DMS79 treated with DMSO at 0.1 percent for 48 hours (cell line): ENCODE results near the gene CSTPP1.
A peak's percentile ranks its signal among the peaks of the same experiment; 100 is the strongest.
"Not testable (repeated sequence)": the region's sequence is repeated elsewhere in the genome, so short reads cannot be mapped to it uniquely, and the experiment has no call there.

Experiments
- DNase-seq: peaks from one replicate; lab custom pipeline; 2025; lab: John Stamatoyannopoulos, UW

CSTPP1 gene

DNA sequence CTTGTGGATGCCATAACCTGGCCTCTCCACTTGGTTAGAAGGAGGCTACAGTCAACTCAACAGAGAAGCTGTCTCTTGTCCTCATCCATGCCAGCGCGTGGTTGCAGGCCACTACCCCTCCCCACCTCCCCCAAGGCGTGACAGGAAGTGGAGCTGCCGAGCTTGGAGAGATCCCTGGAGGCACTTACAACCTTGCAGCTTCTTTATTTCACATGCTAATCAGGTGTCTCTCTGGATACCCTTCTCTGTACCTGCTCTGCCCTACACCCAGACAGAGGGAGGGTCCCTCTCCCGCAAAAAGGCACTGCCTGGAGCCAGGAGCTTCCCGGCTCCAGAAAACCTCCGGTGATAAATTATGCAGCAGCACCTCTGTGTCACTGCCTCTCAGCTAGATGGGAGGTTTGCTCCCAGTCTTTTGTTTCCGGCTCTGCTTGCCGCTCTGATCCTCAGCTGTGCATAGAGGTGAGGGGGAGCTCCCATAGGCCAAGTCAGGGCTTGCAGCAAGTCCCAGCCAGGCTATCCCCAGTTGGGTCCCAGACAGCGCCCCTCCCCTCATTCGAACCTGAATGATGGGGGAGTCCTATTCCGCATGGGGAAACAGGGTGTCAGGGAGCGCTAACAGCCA is 23.9 kb upstream of the CSTPP1 start:
- peak; percentile 53 for DNase-seq

DNA sequence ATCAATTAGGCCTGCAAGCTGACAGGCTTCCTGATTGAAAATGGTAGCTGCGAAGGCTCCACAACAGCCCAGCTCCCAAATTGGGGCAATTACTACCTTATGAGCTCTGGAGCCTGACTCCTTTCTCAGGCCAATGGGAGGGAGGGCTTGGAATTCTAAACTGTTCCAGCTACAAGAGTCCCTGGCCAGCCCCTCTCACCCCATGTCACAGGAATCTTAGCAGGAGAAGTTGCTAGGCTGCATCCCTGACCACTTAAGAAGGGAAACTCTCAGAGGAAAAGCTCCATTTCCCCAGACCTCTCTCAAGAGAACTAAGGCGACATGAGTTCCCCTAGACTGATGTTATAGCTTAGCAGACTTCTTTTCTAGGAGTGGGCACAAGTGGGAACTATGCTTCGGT is 23.1 kb upstream of the CSTPP1 start:
- no peak for DNase-seq

DNA sequence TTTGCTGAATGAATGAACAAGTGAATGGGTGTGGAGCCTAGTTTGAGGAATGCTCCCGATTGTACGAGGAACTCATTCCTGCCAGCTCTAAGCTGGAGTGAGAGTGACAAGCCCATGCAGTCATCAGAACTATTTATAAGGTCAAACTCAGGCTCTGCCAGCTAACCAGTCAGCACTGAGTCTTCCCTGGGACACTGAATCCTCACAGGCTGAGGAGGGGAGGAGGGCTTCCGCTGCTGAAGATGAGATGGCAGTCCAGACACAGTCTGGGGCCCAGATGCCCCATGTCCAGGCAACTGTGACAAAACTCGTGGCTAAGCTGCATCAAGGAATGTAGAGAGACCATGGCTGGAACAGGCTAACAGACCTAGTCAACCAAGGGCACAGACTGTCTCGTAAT is 22.2 kb upstream of the CSTPP1 start:
- no peak for DNase-seq

DNA sequence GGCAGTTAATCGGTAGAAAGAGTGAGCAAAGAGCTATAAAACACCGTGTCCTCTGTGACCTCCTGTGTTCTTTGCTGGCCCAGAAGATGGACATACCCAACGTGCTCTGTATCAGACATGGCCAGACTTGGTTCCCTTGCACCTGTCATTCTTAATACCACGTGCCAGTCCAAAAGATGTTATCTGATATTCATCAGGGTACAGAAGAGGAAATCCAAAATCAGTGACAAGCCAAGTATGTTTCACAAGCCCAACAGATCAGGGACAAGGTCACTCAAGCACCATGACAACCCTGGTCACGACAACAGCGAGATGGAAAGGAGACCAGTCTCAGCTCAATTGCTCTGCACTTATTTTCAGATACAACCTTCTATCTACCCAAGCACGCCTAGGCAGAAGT is 21.7 kb upstream of the CSTPP1 start:
- DNase-seq = no peak

DNA sequence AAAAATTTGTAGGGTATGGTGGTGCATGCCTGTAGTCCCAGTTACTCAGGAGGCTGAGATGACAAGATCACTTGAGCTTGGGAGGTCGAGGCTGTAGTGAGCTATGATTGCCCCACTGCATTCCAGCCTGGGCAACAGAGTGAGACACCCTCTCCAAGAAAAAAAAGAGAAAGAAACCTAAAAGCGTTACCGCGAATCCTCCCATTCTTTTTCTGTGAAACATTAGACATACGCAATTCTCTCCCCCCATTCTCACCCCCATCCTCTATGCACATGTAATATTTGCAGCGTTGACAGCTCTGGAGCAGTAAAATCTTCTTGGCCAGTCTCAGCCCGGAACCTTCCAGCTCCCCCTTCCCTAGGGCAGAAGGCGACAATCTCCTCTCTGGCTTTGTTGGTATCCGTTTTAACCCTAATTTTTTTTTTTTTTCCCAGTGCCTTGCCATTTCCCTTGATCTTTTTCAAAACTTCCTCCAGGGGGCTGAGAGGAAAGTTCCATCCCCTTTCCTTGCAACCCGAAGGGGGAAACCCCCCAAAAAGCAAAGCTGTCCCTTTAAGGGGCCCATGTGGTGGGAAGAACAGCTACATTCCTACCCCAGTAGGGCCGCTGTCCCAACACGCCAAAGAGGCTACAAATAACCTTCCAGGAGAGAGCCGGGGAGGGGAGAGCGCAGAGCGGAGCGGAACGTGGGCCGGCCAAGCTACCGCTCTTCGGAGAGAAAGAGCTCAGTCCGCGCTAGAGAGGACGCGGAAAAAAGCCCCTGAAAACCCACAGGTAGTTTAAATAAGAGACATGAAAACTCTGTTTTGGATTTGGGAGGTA is 20.1 kb upstream of the CSTPP1 start:
- peak; percentile 48 for DNase-seq

DNA sequence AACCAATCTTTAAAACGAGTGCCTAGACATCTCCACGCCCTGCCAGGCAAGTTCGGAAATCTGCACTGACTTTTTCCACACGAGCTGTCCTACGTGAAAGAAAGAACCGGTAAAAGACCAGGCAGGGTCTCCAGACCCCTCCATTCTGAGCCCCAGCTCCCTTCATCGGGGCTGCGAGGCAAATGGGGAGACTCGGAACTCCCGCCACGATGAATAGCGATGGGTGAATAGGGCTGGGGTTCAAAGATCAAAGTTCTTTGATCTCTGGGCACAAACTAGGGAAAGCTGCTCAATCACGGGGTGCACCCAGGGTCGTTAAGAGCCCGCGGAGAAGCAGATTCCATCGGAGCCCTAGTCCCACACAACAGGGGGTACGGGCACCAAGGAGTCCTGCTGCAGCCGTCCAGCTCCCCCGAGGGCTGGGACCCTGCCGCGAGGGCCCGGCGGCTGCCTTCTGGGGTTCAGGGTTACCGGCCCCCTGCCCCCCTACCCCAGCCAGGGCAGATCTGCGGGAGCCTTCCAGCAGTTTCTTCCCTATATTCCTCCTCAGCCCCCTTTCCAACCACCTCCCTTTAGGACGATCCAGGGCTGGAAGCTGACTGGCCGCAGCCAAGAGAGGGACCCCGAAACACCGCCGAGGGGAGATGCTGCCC is 19.3 kb upstream of the CSTPP1 start:
- no peak for DNase-seq

DNA sequence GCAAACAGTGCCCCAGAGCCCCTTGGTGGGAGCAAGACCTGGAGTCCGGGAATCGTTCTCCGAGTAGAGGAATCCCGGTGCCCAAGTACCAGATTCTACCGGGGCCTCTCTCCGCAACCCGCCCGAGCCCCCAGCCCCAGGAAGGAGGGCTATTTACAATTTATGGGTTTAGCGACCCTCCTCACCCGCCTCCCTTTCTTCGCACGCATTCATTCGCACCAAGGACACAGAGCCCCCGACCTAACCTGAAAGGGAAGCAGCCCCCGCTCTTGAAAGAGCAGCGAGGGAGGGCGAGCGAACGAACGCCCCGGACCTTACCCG is 18.8 kb upstream of the CSTPP1 start:
- no peak for DNase-seq

DNA sequence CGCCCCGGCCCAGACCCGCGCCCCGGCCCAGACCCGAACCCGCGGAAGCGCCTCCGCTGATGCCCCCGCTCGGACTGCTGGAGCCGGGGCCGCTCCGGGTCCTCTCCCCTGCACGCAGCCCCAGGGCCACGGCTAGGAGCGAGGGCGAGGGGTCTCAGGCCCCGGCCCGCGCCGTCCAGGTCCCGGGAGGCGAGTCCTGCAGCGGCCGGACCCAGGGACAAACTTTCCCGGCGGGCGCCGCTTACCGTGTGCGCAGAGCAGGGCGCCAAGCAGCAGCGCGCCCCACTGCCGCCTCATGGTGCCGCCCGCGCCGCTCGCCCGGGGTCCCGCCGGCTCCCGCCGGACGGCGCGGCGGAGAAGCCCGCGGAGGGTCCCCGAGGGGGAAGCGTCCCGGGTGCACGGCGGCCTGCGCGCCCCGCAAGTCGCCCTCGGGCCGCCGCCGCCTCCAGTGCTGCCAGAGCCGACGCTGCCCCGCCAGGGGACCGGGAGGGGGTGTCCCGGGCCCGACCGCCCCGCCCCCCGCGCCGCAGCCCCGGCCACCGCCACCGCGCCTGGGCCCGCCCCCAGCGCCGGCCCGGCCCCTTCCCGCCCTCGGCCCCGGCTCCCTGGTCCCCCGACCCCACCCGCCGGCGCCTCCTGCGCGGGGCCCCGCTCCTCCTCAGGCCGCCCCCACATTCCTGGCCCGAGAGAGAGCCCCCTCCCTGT is 18.3 kb upstream of the CSTPP1 start, which contains the start of gene LRP4:
Gene LRP4, minus strand, starts transcription at position 468 of the 705 bp plus-strand sequence. Its CDS starts 171 bp downstream, at position 297.
- DNase-seq = no peak

DNA sequence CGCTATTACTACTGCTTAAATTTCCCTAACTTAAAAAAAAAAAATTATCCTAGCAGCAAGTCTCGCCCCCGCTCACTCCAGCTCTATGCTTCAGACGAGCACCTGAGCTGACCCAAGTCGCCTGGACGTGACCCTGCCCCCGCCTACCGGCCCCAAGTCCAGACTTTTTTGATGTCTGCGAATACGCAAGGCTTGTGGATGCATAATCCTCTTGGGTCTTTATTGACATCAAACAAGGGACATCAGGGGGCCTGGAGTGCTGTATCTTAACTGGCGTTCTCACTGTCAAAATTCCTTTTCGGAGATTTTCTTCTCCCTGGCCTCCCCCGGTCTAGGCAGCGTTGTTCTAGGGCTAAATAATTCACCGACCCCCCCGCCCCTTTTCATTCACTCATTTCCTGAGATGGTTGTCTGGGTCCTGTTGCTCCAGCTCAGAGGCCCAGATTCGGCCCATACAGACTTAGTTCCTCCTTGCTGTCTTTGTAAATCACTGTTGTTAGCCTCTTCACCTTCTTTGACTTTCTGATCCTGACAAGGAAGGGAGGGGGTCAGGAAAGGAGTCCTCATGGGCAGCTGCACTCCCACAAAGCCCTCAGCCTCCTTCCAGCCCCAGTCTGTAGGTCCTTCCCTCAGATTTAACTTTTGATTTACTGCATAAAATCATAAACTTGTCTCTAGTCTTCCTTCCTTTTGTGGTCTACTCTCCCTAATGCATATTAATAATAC is 17.6 kb upstream of the CSTPP1 start:
- DNase-seq = no peak

DNA sequence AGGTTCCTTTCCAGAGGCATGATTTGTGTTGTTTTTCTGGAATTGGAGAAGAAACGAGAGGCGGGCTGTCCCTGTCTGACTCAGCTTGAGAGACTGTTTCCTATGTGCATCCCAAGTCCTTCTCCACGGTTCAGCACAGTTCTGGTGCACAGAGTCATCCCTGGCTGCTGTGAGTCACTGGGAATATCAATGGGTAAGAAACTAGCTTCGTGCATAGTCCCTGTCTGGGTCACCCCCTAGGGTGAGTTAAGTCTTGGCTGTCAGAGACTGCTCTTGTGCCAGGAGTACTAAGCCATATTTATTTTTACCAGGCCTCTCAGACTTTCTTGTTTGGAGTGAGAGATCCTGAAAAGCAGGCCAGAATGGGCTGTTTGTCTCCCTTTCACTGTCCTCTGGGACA is 15.8 kb upstream of the CSTPP1 start:
- no peak for DNase-seq

DNA sequence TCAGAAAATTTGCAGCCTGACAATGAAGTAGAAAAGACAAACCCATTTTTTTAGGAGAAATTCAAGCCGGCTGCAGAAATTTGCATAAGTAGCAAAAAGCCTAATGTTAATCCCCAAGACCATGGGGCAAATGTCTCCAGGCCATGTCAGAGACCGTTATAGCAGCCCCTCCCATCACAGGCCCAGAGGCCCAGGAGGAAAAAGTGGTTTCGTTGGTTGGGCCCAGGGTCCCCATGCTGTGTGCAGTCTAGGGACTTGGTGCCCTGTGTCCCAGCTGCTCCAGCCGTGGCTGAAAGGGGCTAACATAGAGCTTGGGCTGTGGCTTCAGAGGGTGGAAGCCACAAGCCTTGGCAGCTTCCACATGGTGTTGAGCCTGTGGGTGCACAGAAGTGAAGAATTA is 8.6 kb upstream of the CSTPP1 start:
- DNase-seq = not testable (repeated sequence)

DNA sequence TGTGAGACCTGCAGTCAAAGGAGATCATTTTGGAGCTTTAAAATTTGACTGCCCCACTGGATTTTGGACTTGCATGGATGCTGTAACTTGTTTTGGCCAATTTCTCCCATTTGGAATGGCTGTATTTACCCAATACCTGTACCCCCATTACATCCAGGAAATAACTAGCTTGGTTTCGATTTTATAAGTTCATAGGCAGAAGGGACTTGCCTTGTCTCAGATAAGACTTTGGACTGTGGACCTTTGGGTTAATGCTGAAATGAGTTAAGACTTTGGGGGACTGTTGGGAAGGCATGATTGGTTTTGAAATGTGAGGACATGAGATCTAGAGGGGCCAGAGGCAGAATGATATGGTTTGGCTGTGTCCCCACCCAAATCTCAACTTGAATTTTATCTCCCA is 7.9 kb upstream of the CSTPP1 start:
- DNase-seq = not testable (repeated sequence)

DNA sequence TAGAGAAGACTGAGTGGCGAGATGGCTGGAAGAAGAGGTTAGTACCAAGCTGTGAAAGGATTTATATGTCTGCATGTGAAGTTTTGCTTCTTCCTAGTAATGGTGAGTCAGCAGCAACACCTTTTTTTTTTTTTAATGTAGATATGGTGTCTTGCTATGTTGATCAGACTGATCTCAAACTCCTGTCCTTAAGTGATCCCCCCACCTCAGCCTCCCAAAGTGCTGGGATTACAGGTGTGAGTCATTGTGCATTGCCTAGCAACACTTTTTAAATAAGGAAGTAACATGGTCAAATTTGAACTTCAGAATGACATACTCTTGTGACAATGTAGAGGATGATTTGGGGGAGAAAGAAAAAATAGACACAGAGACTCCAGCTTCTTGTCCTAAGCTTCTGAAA is 6.5 kb upstream of the CSTPP1 start:
- DNase-seq = no peak

DNA sequence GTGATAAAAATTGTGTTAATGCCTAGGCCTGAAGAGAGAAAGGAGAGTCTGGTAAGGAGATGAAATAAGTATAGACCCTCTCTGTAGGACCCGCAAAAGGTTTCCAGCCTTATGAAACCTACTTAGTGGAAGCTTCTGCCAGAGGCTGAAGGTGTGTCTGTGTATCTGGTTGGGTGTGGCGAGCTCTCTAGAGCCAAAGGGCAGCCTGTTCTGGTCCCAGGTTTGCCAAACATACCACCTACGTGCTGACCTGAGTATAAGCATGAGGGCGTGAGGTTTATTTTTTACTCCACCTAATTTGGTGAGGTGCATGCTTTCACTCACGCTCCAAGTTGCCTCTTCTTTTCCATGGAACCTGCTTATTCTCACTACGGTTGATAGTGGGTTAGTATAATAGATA is 5.6 kb downstream of the CSTPP1 start:
- no peak for DNase-seq

DNA sequence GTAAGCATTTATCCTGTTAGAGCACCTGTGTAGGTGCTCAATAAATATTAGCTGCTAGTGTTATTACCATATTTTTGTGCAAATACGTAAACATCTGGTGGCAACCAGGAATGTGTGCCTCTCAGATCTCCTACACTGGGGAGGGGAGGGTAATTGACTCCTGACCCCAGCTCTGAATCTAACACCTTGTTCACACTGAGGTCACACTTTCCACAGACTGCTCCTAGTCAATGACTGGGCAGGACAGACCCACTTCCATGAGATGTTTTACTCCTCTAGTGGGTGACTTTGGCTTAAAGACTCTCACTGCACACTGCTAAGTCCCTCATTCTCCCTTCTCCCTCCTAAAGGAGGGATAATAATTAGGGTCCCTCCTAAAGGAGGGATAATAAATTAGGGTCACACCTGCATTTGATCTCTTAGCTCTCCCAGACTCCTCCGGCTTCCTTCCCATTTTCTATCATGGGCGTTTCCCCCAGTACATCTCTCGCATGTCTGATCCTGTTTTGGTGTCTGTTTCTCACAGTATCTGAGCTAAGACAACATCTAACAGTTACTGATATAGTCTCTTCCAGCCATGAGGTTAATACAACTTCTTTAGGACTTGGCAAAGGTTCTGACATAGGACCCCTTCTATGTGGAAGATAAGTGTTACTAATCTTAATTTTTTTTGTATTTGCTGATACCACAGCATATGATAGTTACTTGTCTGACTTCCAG is 8.0 kb downstream of the CSTPP1 start:
- no peak for DNase-seq

DNA sequence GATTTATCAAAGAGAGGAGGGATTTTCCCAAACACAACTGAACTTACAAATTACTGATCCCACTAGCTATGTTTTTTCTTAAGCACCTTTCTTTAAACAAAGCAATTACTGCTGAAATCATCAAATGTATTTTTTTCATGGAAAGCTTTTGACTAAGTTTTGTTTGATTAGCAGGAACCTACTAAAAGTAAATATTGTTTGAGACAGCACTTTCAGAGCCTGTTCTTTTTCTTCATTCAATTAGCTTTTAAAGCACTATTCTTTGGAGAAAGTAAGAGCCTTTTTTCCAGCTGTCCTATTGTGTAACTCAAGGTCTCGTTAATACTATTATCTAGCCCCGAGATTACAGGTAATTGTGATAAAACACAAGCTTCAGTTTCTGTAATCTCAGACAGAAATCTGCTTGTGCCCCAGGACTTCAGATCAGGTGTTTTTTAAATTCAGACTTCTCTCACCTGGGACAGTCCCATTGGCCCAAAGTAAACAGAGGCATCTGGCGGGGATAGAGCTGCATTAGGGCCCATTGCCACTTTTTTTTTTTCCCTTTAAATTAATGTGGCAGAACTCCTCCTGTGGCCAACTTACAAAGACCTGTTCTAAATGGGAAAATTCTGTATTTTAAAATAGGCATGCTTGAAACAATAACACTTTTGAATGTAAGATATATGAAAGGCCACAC is 11.0 kb downstream of the CSTPP1 start:
- peak; percentile 43 for DNase-seq

DNA sequence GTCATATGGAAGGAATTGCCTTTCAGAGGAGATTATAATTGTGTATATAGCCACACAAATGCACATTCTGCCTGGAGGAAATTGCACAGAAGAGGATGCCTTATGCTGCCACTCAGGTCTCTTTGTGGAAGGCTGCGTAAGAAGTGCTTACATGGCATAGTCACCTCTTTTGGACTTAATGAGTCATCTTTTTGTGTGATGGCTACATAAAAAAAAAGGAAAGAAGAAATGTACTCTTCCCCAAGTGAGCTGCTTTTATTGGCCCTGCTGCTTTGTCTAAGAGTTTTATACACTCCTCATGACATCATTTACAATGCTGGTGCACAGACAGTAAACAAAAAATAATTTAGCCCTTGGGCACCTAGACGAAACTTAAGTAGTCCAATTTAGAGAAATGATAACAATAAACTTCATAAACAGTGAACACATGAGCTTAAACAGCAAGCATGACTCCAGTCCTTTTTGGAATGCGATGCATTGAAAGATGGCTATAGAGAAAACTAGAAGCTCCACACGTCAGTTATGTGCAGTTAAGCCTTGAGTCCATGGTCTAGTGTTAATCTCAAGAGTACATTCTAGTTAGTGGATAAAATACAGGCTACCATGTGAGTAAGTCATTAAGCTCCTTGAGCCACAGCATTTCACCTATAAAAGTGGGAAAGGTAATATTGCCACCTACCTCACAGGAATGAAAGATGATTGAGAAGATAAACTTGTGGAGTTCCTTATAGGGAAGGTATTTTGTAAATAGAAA is 12.0 kb downstream of the CSTPP1 start:
- DNase-seq = peak; percentile 78

DNA sequence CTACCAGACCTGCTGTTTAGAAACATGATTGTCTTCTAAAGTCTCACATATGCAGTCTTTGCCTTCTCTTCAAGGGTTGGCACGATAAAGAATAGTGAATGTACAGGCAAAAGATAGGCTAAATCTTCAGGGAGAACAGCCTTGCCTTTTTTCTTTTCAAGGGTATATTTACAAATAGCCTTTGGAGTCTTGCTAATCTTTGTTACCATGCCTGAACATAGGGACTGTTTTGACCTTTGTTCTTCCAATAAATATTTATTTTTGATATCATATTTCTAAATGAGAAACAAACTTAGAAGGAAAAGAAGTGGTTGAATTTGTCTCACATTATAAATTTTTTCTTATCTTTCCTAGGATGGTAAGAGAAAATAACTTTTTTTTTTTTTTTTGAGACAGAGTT is 12.7 kb downstream of the CSTPP1 start:
- peak; percentile 8 for DNase-seq

DNA sequence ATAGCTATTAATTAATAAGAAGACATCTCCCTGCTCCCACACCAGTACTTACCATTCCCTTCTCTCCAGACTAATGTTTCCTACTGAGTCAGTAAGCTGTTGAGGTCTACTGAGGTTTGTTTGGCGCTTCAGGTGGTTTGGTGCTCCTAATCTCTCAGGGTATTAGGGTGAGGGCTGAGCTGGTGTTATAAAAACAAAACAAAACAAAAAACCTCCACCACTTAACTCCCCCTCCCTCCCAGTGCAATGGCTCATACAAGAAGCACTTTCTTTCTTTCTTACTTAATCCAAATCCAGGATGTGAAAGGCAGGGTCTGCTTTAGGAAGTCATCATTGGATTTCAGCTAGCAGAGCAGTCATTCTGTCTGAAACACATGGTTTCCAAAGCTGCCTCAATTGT is 15.3 kb downstream of the CSTPP1 start:
- DNase-seq = no peak

DNA sequence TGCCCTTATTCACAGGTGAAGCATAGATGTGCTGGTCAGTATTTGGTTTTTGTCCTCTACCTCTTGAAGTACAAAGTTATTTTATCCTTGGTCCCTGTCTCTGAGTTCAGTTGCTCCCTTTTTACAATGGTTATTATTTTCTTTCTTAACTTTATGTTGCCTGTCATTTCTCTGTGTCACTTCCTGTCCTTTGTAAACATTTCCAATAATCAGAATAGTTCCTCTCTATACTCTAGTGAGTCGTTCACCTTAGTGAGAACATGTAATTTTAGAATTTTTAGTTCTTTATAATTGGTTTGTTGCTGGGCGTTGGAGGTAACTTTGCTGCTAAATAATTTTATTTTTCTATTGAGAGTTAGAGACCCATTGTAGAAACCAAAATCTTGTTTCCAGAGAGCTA is 16.0 kb downstream of the CSTPP1 start:
- no peak for DNase-seq
